GM19193 (cell line): ENCODE results near the gene ASCC3.

ENCODE experiments used
- POLR2A ChIP-seq: IDR thresholded peaks from 4 replicates; pipeline ENCODE4 v1.6.1; 2011; ENCODE audit not compliant: insufficient read depth, insufficient read length; ENCODE audit errors: extremely low read depth

ASCC3 gene

GRCh38 chr6:100554228-100554627 lies 326.9 kb downstream of the ASCC3 start:
- TF ChIP-seq POLR2A, result no peak

- TF ChIP-seq POLR2A, result no peak
Observed at GRCh38 chr6:100553243-100553642, 327.9 kb downstream of the ASCC3 start.

GRCh38 chr6:100549406-100550167 lies 331.5 kb downstream of the ASCC3 start:
- TF ChIP-seq POLR2A, result no peak

GRCh38 chr6:100538086-100538485 lies 343.0 kb downstream of the ASCC3 start:
- TF ChIP-seq POLR2A, result no peak

- TF ChIP-seq POLR2A, result no peak
Observed at GRCh38 chr6:100518588-100518987, 362.5 kb downstream of the ASCC3 start.

- no peak for TF ChIP-seq POLR2A
Observed at GRCh38 chr6:100517633-100518032, 363.5 kb downstream of the ASCC3 start.

GRCh38 chr6:100517106-100517505 lies 364.0 kb downstream of the ASCC3 start:
- TF ChIP-seq POLR2A, result no peak

GRCh38 chr6:100514660-100515059 lies 366.5 kb downstream of the ASCC3 start:
- TF ChIP-seq POLR2A, result no peak

GRCh38 chr6:100512203-100512862 lies 368.8 kb downstream of the ASCC3 start:
- no peak for TF ChIP-seq POLR2A

- TF ChIP-seq POLR2A, result no peak
Observed at GRCh38 chr6:100509101-100509500, 372.0 kb downstream of the ASCC3 start.

- no peak for TF ChIP-seq POLR2A
Observed at GRCh38 chr6:100506651-100507050, 374.5 kb downstream of the ASCC3 start.

GRCh38 chr6:100504786-100505737 lies 376.1 kb downstream of the ASCC3 start:
- no peak for TF ChIP-seq POLR2A

- no peak for TF ChIP-seq POLR2A
Observed at GRCh38 chr6:100503043-100503705, 378.0 kb downstream of the ASCC3 start.

- TF ChIP-seq POLR2A, result no peak
Observed at GRCh38 chr6:100493206-100493888, 387.8 kb downstream of the ASCC3 start.

GRCh38 chr6:100491952-100492670 lies 389.0 kb downstream of the ASCC3 start:
- no peak for TF ChIP-seq POLR2A
